ENCODE data around the gene MROH9. TPM values are rescaled to one million over a fixed set of nuclear protein-coding genes. Genes with fewer than 3 reads are reported as not detected.

Gene MROH9
- total RNA-seq, 1 experiment from 2014 or later: not detected

Other genes starting within 250 kb of the MROH9 start
- gene FMO3, start 155.4 kb downstream of the MROH9 start, total RNA-seq (2014; rRNA removed; shearing (Covaris generic)): not detected in 2 replicates
- 0.03 TPM in 1 of 2 replicates, not detected in the other for gene FMO2, start 249.8 kb downstream of the MROH9 start, total RNA-seq (2014; rRNA removed; shearing (Covaris generic))

Data from H7 (cell line).